ENCODE results near the gene FIGN. TPM values are rescaled to one million over a fixed set of nuclear protein-coding genes. Genes with fewer than 3 reads are reported as not detected.
A peak's percentile ranks its signal among the peaks of the same experiment; 100 is the strongest.

Gene FIGN
- total RNA-seq, 4 donors from 2014 or later, result 1.8 to 3.1 (median 2.8) TPM

DNA sequence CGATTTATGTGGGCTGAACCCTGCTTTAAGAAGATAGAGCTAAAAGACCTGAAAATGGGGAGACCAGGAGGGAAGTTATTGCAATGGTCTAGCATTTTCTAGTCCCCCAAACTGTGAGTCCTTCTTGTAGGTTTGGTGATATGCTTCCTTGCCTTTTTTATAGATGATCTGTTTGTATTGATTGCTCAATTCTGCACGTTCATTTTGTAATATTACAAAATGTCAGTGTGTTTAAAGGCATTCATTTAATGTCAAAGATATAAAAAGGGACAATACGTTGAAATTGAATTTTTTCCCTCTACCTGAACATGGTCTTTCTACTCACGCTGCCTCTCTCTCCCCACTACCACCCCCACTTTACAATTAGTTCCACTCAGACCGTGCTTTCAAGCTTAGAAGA is 5.6 kb upstream of the FIGN start:
- no peak overlapping the region for H3K27ac ChIP-seq
- no peak for DNase-seq
- no peak overlapping the region for H3K4me3 ChIP-seq (replicated peaks in 1 of 3)
- H3K27me3 ChIP-seq, result no peaks in the 10 kb centered on the region
- H3K4me1 ChIP-seq, result peaks cover 0 to 3% of the 10 kb centered on the region in 2 donors
- intact Hi-C loops (cut with DNase I), result no loop called here
- no peaks in the 10 kb centered on the region for H3K36me3 ChIP-seq
- TF ChIP-seq, protein P1, sequence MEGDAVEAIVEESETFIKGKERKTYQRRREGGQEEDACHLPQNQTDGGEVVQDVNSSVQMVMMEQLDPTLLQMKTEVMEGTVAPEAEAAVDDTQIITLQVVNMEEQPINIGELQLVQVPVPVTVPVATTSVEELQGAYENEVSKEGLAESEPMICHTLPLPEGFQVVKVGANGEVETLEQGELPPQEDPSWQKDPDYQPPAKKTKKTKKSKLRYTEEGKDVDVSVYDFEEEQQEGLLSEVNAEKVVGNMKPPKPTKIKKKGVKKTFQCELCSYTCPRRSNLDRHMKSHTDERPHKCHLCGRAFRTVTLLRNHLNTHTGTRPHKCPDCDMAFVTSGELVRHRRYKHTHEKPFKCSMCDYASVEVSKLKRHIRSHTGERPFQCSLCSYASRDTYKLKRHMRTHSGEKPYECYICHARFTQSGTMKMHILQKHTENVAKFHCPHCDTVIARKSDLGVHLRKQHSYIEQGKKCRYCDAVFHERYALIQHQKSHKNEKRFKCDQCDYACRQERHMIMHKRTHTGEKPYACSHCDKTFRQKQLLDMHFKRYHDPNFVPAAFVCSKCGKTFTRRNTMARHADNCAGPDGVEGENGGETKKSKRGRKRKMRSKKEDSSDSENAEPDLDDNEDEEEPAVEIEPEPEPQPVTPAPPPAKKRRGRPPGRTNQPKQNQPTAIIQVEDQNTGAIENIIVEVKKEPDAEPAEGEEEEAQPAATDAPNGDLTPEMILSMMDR (IDR thresholded peaks at IDR 0.05), result no peak
- TF ChIP-seq POLR2A (IDR thresholded peaks at IDR 0.05), result no peak
- WGBS, 2 donors, result 83 to 86% methylated on average over 5 of the region's 5 CpGs
- no peaks in the 10 kb centered on the region for H3K9me3 ChIP-seq

DNA sequence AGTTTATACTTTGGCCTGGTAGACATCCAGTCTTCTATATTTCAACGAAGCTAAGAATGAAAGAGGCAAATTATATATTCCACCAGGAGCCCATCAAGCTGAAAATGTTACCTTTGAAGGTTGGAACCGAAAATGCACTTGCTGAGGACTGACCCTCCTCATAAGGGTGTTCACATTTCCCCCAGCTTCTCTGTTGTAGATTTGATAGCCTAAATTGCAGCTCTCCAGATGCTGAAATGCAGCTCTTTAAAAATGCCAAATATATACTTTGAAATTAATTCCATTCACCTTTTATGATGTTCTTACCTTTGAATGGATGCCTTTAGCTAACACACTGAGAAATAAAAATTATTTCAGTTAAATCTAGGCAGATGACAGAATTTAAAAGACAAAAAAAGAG is 1.8 kb upstream of the FIGN start:
- Histone ChIP-seq H3K36me3 (no peaks in the 10 kb centered on the region), H3K4me1 (peaks cover 0 to 3% of the 10 kb centered on the region in 2 donors), H3K27ac (no peak overlapping the region), H3K9me3 (no peaks in the 10 kb centered on the region), H3K4me3 (replicated peaks in 1 of 3) (no peak overlapping the region), H3K27me3 (no peaks in the 10 kb centered on the region)
- 77 to 81% methylated on average over 2 of the region's 2 CpGs for WGBS, 2 donors
- DNase-seq, result no peak
- no peak for TF ChIP-seq POLR2A (IDR thresholded peaks at IDR 0.05)
- TF ChIP-seq, protein P1 (IDR thresholded peaks at IDR 0.05), result no peak
- intact Hi-C loops (cut with DNase I), result no loop called here

- Histone ChIP-seq H3K36me3 (no peaks in the 10 kb centered on the region), H3K27me3 (no peaks in the 10 kb centered on the region), H3K4me3 (replicated peaks in 1 of 3) (no peak overlapping the region), H3K27ac (no peak overlapping the region), H3K9me3 (no peaks in the 10 kb centered on the region), H3K4me1 (peaks cover 0 to 3% of the 10 kb centered on the region in 2 donors)
- 40% methylated on average over 5 of the region's 5 CpGs for WGBS, 2 donors
- intact Hi-C loops (cut with DNase I), result no loop called here
- no peak for DNase-seq
- TF ChIP-seq, protein P1 (IDR thresholded peaks at IDR 0.05), result no peak
- TF ChIP-seq POLR2A (IDR thresholded peaks at IDR 0.05), result no peak
Measured at GRCh38 chr2:163737190-163737439, 1.3 kb upstream of the FIGN start.

- H3K36me3 ChIP-seq, result no peaks in the 10 kb centered on the region
- peaks cover 0 to 3% of the 10 kb centered on the region in 2 donors for H3K4me1 ChIP-seq
- peak; percentile 37 to 50 for DNase-seq
- no peaks in the 10 kb centered on the region for H3K27me3 ChIP-seq
- peak overlapping the region; percentile 10 to 54 (median 50) for H3K4me3 ChIP-seq (replicated peaks in 1 of 3)
- H3K27ac ChIP-seq, result peak overlapping the region; percentile 69 to 88 (median 80)
- intact Hi-C loops (cut with DNase I), result no loop called here
- WGBS, 2 donors, result 4 to 8% methylated on average over 27 to 40 of the region's 54 CpGs
- TF ChIP-seq, protein P1 (IDR thresholded peaks at IDR 0.05), result peak in 2 of 6 experiments; percentile 2 to 19
- no peak for TF ChIP-seq POLR2A (IDR thresholded peaks at IDR 0.05)
- no peaks in the 10 kb centered on the region for H3K9me3 ChIP-seq
Measured at GRCh38 chr2:163736433-163737189, 803 bp upstream of the FIGN start.

- TF ChIP-seq POLR2A (IDR thresholded peaks at IDR 0.05), result no peak
- TF ChIP-seq, protein P1 (IDR thresholded peaks at IDR 0.05), result no peak
- intact Hi-C loops (cut with DNase I), result no loop called here
- H3K36me3 ChIP-seq, result no peaks in the 10 kb centered on the region
- no peak for DNase-seq
- peak overlapping the region; percentile 69 to 88 (median 80) for H3K27ac ChIP-seq
- H3K4me3 ChIP-seq (replicated peaks in 1 of 3), result peak overlapping the region; percentile 10 to 86 (median 54)
- WGBS, 2 donors, result 4% methylated on average over 16 of the region's 16 CpGs
- no peaks in the 10 kb centered on the region for H3K27me3 ChIP-seq
- H3K4me1 ChIP-seq, result peaks cover 0 to 3% of the 10 kb centered on the region in 2 donors
- no peaks in the 10 kb centered on the region for H3K9me3 ChIP-seq
Measured at GRCh38 chr2:163734881-163735684, 725 bp downstream of the FIGN start.
